ENCODE data around the gene SLC41A2.
"Not testable (repeated sequence)": the region's sequence is repeated elsewhere in the genome, so short reads cannot be mapped to it uniquely, and the experiment has no call there.

DNA sequence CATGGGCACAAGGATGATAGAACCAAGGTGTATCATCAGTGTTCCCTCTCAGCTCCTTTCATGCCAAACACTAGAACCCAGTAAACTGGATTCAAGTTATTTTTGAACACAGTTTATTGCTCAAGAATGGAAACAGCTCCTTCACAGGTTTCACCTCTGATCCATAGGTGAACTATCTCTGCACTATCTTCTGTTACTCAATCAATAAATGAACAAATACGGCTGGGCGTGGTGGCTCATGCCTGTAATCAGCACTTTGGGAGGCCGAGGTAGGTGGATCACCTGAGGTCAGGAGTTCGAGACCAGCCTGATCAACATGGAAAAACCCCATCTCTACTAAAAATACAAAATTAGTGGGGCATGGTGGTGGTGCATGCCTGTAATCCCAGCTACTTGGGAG lies 9.4 kb downstream of the SLC41A2 start:
- TF ChIP-seq POLR2A (IDR thresholded peaks at IDR 0.05), result not testable (repeated sequence)
- TF ChIP-seq, protein P1, sequence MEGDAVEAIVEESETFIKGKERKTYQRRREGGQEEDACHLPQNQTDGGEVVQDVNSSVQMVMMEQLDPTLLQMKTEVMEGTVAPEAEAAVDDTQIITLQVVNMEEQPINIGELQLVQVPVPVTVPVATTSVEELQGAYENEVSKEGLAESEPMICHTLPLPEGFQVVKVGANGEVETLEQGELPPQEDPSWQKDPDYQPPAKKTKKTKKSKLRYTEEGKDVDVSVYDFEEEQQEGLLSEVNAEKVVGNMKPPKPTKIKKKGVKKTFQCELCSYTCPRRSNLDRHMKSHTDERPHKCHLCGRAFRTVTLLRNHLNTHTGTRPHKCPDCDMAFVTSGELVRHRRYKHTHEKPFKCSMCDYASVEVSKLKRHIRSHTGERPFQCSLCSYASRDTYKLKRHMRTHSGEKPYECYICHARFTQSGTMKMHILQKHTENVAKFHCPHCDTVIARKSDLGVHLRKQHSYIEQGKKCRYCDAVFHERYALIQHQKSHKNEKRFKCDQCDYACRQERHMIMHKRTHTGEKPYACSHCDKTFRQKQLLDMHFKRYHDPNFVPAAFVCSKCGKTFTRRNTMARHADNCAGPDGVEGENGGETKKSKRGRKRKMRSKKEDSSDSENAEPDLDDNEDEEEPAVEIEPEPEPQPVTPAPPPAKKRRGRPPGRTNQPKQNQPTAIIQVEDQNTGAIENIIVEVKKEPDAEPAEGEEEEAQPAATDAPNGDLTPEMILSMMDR (IDR thresholded peaks at IDR 0.05), result not testable (repeated sequence)
